Spleen (tissue), 7 donors: ENCODE data around the gene DPYSL3.

ENCODE experiments used
- POLR2A ChIP-seq, 3 donors: fragments of 450-650 bp; IDR thresholded peaks; one replicate each; pipeline ENCODE4 v1.5.1; 2017; ENCODE audit warnings: antibody characterized with exemption in 3 of 3, mild to moderate bottlenecking in 1 of 3
- POLR2AphosphoS5 ChIP-seq, 3 donors: sonication (generic); formaldehyde crosslinking; IDR thresholded peaks; one replicate each; pipeline ENCODE4 v1.5.1; 2017; ENCODE audit warnings: antibody characterized with exemption in 3 of 3
- TF ChIP-seq, protein P1 (sequence below), 11 experiments: fragments of 200-600 bp in 7 of 11; fragments of 450-650 bp in 4 of 11; sonication (generic) in 4 of 11; IDR thresholded peaks in 8 of 11; conservative IDR thresholded peaks in 3 of 11; 1 replicate in 7 of 11; 2 replicates in 4 of 11; pipeline versions ENCODE4 v1.4.0 to v1.8.0; 2016 to 2021; ENCODE audit warnings: antibody characterized with exemption in 11 of 11, inconsistent platforms in 4 of 11, mild to moderate bottlenecking in 1 of 11
- donor health status: DM: no; HTN: no; CAD: no; lungs with moderate emphysema.
- donor health status: DM: no; HTN: no; CAD: no.
- donor health status: DM: no; HTN: no; CAD: no.

DNA sequence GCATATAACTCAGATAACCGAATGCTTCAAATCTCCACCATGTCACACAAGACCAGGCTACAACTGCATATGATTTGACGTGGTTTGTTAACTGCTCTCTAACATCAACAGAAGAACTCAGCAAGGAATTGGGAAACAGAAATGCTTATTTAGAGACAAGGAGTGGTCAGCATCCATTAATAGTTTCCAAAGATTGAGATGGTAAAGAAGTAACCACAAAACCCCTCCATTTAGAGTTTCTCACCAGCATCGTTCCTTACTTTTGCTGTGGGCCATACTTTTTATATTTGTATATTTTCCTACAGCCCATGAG, 25.2 kb downstream of the DPYSL3 start:
- TF ChIP-seq, protein P1, sequence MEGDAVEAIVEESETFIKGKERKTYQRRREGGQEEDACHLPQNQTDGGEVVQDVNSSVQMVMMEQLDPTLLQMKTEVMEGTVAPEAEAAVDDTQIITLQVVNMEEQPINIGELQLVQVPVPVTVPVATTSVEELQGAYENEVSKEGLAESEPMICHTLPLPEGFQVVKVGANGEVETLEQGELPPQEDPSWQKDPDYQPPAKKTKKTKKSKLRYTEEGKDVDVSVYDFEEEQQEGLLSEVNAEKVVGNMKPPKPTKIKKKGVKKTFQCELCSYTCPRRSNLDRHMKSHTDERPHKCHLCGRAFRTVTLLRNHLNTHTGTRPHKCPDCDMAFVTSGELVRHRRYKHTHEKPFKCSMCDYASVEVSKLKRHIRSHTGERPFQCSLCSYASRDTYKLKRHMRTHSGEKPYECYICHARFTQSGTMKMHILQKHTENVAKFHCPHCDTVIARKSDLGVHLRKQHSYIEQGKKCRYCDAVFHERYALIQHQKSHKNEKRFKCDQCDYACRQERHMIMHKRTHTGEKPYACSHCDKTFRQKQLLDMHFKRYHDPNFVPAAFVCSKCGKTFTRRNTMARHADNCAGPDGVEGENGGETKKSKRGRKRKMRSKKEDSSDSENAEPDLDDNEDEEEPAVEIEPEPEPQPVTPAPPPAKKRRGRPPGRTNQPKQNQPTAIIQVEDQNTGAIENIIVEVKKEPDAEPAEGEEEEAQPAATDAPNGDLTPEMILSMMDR (IDR thresholded peaks at IDR 0.05 in 8 of 11, conservative IDR thresholded peaks at IDR 0.05 in 3 of 11) = no peak
- TF ChIP-seq POLR2AphosphoS5 (IDR thresholded peaks at IDR 0.05) (no peak), POLR2A (IDR thresholded peaks at IDR 0.05) (no peak)
